GM18907 (cell line): ENCODE measurements around the gene JMJD8.
A peak's percentile ranks its signal among the peaks of the same experiment; 100 is the strongest.
"Not testable (repeated sequence)": the region's sequence is repeated elsewhere in the genome, so short reads cannot be mapped to it uniquely, and the experiment has no call there.

Experiments used
- ATAC-seq: cut with Tn5 transposase; IDR thresholded peaks from one replicate; pipeline ENCODE4 v1.9.1; 2021; ENCODE audit warnings: mild to moderate bottlenecking, moderate library complexity; ENCODE audit not compliant: unreplicated experiment

Gene JMJD8

DNA sequence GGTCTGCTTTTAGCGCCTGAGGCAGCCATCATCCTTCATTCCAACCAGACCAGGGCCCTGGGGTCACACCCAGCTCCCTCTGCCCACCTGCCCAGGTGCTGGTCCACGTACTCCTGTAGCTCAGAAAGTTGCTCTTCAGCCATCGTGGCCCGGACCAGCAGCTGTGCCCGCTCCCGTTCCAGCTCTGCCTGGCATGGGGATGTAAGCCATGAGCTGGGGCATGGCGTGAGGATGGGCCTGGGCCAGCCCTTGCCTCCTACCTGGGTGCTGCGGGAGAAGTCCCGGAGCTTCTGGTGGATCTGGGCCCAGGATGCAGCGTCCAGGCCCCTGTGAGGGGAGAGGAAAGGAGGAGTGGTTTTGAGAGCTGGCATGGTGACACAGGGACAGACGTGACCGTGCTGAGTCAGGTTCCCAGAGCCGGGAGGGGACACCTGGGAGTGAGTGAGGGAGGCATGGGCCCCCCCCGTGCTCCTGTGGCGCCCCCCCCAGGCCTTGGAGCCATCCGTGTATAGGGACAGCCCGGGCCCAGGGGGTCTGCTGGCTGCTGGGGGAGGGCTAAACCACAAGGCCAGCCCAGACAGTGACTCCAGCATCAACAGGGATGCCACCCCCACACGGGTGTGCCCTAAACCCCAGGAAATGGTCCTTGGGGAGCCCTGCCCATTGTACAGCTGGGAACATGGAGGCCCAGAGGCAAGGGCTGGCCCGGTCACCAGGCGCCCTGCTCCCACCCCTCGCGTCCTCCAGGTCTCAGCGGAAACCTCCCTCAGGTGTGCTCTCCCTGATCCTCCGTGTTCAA lies 38.9 kb upstream of the JMJD8 start:
- no peak for ATAC-seq

DNA sequence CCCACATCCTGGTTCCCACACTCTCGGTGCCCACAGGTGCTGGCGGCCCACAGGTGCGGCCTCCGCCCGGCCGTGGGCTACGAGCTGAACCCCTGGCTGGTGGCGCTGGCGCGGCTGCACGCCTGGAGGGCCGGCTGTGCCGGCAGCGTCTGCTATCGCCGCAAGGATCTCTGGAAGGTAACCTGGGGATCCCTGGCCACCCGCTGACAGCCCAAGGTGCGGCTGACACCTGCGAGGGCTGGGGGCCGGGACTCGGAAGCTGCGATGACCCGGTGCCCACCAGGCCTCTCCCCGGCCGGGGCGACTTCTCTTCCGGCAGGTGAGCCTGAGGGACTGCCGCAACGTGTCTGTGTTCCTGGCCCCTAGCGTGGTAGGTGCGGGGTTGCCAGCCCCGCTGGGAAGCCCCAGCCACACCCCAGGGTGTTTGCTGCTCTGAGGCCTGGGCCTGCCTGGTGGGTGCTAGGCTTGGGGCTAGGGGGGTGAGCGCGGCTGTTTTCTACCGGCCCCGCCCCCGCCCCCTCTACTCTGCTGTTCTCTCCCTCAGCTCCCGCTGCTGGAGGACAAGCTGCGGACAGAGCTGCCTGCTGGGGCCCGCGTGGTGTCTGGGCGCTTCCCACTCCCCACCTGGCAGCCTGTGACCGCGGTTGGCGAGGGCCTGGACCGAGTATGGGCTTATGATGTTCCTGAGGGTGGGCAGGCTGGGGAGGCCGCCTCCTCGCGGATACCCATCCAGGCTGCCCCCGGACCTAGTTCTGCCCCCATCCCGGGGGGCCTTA lies 37.8 kb upstream of the JMJD8 start:
- ATAC-seq, result no peak

DNA sequence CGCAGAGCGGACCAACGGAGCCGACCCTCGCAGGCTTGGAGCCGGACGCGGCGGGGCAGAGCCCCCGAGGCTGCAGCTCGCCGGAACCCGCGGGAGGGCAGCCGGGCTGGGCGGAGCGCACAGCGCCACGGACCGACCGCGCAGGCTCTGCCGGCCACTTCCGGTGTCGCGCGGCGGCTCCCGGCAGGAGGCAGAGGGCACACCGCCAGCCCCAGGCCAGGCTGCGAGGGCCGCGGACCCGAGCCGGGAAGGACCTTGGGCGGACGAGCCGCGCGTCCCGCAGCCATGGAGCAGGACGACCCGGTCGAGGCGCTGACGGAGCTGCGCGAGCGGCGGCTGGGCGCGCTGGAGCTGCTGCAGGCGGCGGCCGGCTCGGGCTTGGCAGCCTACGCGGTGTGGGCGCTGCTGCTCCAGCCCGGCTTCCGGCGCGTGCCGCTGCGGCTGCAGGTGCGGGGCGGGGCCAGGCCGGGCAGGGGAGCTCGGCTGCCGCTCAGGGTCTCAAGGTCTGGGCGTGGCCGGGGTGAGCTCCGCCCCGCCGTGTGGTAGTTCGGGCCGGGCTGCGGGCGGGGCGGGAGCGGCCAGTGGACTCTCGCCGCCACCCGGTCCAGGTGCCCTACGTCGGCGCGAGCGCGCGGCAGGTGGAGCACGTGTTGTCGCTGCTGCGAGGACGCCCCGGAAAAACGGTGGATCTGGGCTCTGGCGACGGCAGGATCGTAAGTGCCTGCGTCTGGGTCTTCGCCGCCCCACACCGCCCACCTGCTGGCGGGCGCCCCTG lies 37.0 kb upstream of the JMJD8 start, which contains the start of gene ANTKMT:
TSS of gene ANTKMT (plus strand) at position 157 of the 775 bp plus-strand sequence. CDS start at position 286, 129 bp downstream.
- peak; percentile 64 for ATAC-seq

DNA sequence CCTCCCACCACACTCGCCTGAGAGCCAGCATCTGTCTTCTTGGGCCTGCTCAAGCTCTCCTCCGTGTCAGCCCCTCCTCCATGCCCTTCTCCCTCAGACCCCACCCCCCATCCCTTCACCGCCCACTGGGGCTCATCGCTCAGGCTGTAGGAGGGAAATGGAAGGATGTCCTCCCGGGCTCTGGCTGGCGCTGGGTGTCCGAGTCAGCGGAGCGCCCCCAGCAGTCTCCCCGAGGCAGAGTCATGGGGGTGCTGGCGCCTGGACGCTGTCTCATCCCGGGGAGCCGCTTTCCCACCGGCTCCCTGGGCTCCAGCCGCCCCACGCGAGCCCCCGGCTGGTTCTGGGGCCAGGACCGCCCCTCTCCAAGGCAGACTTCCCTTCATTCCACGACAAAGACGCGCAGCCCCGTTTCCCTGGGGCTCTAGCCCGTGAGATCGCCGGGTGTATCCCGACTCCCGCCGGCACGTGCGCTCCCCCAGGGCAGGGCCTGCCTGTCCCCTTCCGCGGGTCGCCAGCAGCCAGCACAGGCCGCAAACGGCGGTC lies 36.4 kb upstream of the JMJD8 start:
- peak; percentile 24 for ATAC-seq

DNA sequence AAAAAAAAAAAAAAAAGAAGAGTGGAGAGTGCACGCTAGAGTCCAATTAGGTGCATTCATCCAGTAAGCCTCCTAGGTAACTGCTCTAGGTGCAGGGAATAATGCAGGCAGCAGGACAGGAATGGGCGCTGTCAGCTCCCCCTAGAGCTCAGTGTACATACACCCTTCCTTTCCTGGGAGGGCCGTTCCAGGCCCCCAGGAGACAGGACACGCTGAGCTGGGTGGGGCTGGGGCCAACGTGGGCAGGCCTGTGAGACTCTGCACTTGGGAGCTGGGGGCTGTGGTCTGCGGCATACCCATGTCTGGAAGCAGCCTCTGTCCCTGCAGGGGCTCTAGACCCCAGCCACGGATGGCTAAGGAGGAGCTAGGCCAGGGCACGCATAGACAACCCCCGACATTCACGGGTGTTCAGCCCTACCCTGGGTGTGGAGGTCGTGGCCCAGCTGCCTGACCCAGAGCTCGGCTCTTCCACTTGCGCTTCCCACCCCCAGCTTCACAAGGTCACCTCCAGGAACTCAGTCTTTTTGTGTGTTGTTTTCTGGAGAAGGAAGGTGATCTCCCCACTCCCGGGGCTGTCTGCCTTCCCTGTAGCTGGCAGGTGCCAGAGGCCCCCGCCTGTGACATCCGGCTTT lies 35.8 kb upstream of the JMJD8 start:
- no peak for ATAC-seq

DNA sequence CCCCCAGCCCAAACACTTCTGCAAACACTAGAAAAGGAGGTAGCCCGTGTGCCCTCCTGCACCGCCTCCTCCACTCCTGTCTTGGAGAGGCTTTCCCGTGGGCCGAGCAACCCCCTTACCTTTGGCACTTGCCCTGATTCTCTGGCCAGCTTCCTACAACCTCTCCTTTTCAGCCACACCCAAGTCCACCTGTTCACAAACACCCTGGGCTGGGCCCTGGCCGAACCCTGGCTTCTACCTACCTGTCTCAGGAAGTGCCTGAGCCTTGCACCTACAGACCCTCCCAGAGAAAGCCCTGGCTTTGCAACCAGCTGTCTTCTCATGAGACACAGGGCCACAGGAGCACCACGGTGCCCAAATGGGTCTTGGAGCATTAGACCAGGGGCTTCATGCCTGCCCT lies 34.8 kb upstream of the JMJD8 start:
- ATAC-seq, result no peak

DNA sequence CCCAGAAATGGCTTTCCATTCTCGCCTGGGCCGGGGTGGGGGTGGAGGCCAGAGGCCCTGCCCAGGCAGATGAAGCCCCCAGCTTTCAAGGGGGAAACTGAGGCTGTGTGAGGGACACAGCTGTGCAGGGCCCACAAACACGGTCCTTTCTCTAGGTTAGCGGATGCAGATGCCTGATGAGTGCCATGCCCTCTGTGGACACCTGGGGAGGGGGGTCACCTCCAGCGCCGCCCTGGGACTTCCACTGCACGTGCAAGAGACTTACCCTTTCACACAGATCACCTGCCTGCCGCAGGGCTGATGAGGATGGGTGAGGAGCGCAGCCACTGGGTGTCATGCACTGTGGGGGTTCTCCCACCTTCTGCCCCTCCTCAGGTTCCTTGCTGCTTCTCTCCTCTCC lies 34.3 kb upstream of the JMJD8 start:
- ATAC-seq, result no peak

DNA sequence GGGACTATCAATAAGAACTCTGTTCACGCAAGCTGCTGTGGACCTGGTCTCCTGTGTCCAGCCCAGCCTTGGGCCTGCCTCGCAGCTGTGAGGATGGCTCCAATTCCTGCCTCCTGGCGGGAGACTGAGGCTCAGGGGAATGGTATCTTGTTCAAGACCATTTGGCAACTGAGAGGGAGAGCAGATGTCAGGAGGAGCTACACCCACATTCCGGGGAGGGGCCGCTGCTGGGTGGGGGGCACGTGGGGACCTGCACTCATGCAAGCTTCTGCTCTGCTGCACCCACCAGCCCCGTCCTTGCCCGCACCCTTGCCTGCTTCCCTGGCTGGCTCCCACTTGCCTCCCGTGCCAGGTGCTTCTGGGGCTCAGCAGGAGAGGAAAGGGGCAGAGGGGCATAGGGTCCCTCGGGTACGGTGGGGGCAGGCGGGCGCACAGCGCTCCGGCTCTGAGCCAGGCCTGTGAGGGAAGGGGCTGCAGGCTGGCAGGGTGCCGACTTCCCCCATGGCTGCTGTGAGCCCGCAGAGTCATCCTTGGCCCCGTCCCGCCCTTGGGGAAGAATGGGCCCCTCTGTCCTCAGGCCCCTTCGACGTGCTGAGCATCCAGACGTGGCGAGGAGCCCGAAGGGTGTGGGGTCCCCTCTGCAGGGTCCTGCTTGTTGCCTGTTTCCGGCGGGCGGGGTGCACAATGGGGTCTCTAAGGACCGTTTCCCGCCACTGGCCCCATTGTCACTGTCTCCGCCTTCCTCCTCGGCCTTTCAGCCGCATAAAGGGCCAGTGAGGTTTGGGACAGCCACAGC lies 33.5 kb upstream of the JMJD8 start:
- no peak for ATAC-seq

DNA sequence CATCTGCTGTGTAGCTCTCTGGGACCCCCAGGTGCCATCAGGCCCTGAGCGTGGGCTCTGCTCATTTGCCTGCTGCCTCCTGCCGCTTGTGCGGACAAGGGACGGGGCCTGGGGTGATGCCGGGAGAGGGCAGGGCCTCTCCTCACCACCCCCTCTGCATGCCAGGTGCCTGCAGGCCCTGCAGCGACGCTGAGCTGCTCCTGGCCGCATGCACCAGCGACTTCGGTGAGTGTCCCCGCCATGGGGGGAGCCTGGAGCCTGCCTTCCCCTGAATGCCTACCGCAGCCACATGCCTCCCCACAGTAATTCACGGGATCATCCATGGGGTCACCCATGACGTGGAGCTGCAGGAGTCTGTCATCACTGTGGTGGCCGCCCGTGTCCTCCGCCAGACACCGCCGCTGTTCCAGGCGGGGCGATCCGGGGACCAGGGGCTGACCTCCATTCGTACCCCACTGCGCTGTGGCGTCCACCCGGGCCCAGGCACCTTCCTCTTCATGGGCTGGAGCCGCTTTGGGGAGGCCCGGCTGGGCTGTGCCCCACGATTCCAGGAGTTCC lies 32.7 kb upstream of the JMJD8 start:
- ATAC-seq, result no peak

DNA sequence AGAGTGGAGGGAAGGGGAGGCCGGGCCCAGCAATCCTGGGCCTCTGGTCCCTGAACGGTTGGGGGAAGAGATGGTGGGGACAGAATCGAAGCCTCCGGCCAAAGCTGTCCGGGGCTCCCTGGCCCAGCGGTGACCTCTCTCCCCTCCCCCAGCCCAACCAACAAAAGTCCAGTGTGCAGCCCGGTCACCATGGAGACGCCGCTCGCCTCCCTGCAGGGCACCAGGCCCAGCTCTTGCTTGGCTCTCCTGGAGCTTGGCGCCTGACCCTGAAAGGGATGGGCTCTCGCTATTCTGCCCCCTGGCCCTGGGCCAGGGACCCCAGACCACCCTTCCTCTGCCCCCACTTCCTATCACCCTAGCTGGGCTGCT lies 32.0 kb upstream of the JMJD8 start:
- no peak for ATAC-seq

DNA sequence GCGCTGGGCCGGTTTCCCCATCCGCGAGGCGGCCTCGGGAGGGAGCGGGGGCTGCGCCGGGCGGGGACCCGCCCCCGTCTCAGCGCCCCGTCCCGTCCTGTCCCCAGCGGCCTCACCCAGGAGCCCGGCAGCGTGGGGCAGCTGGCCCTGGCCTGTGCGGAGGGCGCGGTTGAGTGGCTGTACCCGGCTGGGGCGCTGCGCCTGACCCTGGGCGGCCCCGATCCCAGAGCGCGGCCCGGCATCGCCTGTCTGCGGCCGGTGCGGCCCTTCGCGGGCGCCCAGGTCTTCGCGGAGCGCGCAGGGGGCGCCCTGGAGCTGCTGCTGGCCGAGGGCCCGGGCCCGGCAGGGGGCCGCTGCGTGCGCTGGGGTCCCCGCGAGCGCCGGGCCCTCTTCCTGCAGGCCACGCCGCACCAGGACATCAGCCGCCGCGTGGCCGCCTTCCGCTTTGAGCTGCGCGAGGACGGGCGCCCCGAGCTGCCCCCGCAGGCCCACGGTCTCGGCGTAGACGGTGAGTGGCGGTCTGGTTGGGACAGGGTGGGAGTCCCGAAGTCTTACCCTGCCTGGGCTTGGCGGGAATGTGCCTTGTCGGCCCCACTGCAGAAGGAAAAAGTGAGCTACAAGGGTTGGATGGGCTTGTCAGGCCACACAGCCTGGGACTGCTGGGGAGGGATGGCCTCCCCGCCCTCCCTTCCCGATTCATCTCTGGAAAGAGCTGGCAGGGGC lies 31.5 kb upstream of the JMJD8 start:
- peak; percentile 5 for ATAC-seq

DNA sequence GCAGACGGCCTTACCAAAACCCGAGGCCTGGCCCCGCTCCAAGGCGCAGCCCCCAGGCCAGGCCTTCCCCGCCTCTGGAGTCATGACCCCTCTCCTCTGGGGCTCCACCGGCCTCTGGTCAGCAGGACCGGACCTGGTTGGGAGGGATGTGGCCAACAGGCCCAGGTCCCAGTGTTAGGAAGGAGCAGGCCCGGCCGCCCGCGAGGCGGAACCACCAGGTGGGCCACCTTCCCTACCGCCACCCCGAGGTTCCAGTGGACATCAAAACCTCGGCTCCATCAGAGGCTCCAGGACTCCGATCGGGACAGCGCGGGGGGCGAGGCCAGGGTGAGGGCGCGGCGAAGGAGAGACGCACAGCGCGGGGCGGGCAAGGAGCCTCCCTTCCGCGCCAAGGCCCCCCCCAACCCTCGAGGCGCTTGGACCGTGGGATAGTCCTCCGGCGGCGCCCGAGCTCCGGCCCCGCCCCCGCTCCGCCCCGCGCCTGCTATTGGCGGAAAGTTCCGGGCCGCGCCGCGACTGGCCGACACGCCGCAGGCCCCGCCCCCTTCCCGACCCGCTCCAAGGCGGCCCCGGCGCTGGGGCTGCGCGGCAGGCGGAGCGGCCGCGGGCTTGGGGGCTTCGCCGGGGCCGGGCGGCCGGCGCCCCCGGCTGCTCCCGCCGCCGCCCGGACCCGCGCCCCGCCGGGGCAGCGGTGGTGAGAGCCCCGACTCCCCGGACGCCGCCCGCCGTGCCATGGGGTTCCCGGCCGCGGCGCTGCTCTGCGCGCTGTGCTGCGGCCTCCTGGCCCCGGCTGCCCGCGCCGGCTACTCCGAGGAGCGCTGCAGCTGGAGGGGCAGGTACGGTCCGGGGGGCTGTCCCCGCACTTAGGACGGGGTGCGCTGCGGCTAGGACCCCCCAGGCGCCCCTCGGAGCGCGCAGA lies 30.7 kb upstream of the JMJD8 start, which contains the start of gene METRN:
TSS of gene METRN (plus strand) at position 561 of the 919 bp plus-strand sequence. CDS start at position 733, 172 bp downstream.
- peak; percentile 54 for ATAC-seq

DNA sequence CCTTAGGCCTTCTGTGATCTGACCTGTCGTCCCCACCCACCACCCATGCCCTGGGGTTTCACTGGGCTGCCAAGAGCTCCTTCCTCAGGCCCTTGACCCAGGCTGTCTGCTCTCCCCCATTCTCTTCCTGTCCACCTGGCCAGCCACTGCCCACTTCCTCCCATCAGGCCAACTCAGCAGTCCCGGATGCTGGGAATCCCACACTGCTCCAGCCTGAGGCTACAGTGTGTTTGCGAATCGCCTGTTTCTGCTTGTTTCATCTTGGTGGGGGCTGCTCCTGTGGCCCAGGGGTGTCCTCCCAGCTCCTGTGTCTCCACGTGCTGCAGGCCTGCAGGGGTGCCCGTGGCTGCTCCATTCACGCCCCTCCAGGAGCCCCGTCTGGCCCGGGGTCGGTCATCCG lies 29.9 kb upstream of the JMJD8 start:
- no peak for ATAC-seq

DNA sequence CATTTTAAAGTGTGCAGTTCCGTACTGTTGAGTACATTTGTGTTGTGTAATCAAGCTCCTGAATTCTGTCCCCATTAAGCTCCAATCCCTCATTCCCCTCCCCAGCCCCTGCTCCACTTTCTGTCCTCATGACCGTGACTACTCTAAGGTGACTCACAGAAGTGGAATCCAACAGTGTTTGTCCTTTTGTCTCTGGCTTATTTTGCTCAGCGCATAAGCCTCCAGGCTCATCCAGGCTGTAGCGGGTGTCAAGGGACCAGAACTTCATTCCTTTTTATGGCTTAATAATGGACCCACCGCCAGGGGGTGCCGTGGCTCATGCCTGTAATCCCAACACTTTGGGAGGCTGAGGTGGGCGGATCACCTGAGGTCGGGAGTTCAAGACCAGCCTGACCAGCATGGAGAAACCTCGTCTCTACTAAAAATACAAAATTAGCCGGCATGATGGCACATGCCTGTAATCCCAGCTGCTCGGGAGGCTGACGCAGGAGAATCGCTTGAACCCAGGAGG lies 28.7 kb upstream of the JMJD8 start:
- not testable (repeated sequence) for ATAC-seq

DNA sequence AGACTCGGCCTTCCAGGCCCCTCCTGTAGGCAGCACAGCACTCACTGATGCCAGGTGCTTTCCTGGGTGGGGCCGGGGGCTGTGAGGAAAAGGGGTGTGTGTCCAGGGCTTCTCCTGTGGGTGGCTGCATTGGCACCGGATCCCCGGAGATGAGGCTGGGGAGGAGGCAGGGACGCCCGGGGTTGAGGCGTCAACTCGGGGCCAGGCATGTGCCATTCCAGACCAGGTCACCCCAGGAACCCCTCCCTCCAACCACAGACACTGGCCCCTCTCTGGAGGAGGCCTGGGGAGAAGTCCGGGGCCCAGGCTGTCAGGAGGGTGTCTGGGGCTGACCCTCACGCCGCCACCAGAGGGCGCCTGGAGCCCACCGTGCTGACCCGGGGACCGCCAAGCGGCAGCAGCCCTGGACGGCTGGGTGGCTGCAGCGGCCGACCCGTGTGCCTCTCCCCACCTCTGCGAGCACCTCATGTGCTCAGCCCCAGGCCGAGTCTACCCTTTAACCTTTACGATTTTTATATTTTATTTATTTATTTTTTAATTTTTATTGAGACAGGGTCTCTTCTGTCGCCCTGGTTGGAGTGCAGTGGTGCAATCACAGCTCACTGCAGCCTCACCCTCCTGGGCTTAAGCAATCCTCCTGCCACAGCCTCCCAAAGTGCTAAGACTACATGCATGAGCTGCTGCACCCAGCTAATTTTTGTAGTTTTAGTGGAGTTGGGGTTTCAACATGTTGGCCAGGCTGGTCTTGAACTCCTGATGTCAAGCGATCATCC lies 27.6 kb upstream of the JMJD8 start:
- peak; percentile 46 for ATAC-seq

DNA sequence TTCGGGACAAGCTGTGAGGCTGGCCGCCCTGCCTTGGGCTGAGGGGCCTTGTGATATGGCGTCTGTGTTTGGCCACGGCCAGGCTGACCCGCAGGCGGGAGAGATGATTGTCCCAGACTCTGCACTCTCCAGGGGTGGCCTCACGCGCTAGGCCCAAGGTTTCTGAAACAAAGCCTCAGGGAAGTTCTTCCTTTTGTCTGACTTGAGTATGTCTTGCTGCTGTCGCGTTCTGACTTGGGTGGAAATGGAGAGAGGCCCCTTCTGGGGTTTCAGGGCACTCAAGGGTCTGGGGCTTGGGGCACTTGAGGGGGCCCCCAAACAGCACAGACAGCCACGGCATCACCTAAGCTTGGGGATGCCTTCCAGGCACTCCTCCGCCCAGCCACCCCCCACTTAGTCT lies 26.9 kb upstream of the JMJD8 start:
- ATAC-seq, result no peak
